Heart left ventricle (tissue), 16 donors: Measurements from ENCODE around the gene STARD13. TPM values are rescaled to one million over a fixed set of nuclear protein-coding genes. Genes with fewer than 3 reads are reported as not detected.

Experiments used
- ATAC-seq, 4 donors: fragments of 200-7000 bp; cut with Tn5 transposase; one replicate each; pipeline ENCODE4 v1.9.1; 2020 to 2022; ENCODE audit warnings: moderate library complexity in 4 of 4, mild to moderate bottlenecking in 3 of 4, moderate number of reproducible peaks in 1 of 4
- DNase-seq, 5 donors: peaks; one replicate each; pipeline ENCODE4 v3.0.0-alpha.2; 2020
- H3K27ac ChIP-seq, 12 donors: fragments of 200-600 bp; sonication (generic) in 4 of 12; one replicate each; pipeline versions ENCODE4 v1.5.0 to v1.8.0; 2016 to 2022; ENCODE audit warnings: mild to moderate bottlenecking in 2 of 12
- H3K27me3 ChIP-seq, 9 donors: fragments of 200-600 bp; sonication (generic) in 2 of 9; one replicate each; pipeline versions ENCODE4 v1.5.1 to v1.8.0; 2016 to 2022; ENCODE audit warnings: mild to moderate bottlenecking in 3 of 9
- H3K36me3 ChIP-seq, 9 donors: fragments of 200-600 bp; sonication (generic) in 2 of 9; one replicate each; pipeline versions ENCODE4 v1.5.0 to v1.8.0; 2018 to 2022; ENCODE audit warnings: mild to moderate bottlenecking in 2 of 9
- H3K4me1 ChIP-seq, 12 donors: fragments of 200-600 bp; sonication (generic) in 4 of 12; one replicate each; pipeline versions ENCODE4 v1.5.0 to v1.8.0; 2016 to 2022; ENCODE audit warnings: mild to moderate bottlenecking in 3 of 12
- H3K4me3 ChIP-seq, 12 donors: fragments of 200-600 bp; sonication (generic) in 4 of 12; one replicate each; pipeline versions ENCODE4 v1.5.0 to v1.8.0; 2017 to 2022; ENCODE audit warnings: mild to moderate bottlenecking in 9 of 12, moderate library complexity in 4 of 12
- H3K9me3 ChIP-seq, 12 donors: fragments of 200-600 bp; sonication (generic) in 4 of 12; one replicate each; pipeline versions ENCODE4 v1.5.0 to v1.8.0; 2016 to 2022; ENCODE audit warnings: mild to moderate bottlenecking in 1 of 12
- POLR2A ChIP-seq, 2 donors: fragments of 450-650 bp; IDR thresholded peaks; one replicate each; pipeline ENCODE4 v1.6.1; 2017; ENCODE audit warnings: antibody characterized with exemption in 2 of 2, mild to moderate bottlenecking in 2 of 2, moderate library complexity in 2 of 2
- WGBS, 4 donors: extraction: QIAGEN DNeasy Blood & Tissue Kit in 2 of 4; methylation state at CpG; one replicate each; pipeline versions ENCODE4 v1.1.5 to v1.1.7; 2013 to 2018; 5-methylcytosine and 5-hydroxymethylcytosine counted together
- intact Hi-C, 10 donors: fragments of 100-400 bp; cut with DNase I; formaldehyde crosslinking; loops; one replicate each; pipeline versions ENCODE4 v1.11.1 to v1.14.2; 2022
- polyA plus RNA-seq, 2 donors: library from polyadenylated mRNA; stranded (reverse); fragments of 200-250 nt; gene quantifications; one replicate each; pipeline ENCODE4 v1.2.3, GENCODE V29; 2013
- total RNA-seq, 9 donors: library from RNA; depleted of rRNA in 2 of 9; stranded (reverse); fragments of >200 nt in 2 of 9; fragmentation: NEBNext Ultra II Directional in 3 of 9; extraction: Animal tissue kit (Norgen Biotek cat#: 25700) in 3 of 9; gene quantifications; one replicate each; pipeline versions ENCODE4 v1.1.0 to v1.2.4, GENCODE V29; 2016 to 2023
- TF ChIP-seq, protein P1 (sequence below), 12 donors: fragments of 200-600 bp; sonication (generic) in 4 of 12; IDR thresholded peaks; one replicate each; pipeline versions ENCODE4 v1.5.0 to v1.8.0; 2018 to 2022; ENCODE audit warnings: antibody characterized with exemption in 12 of 12, mild to moderate bottlenecking in 5 of 12
- donor health status: ischemic (EF 13 %, LVEDD 7.1; RV severe dilation, severe dysfunction).
- donor health status: healthy with polysubstance abuse.
- donor health status: DM: no; HTN: yes; CAD: no.
- donor health status: DM: no; HTN: no; CAD: no.
- donor health status: ischemic (EF 25% LVEDD 6.9; RV normal size, moderate dysfunction).
- donor health status: ischemic (EF 25% LVEDD 5.7; RV mildly dilated, moderate dysfunction).
- donor health status: healthy.
- donor health status: DM: yes; HTN: yes; CAD: no.
- donor health status: ischemic (EF 35%, LVEDD 5.7; RV mildly dilated, moderate dysfunction).
- donor health status: nonischemic (EF 11% LVEDD 7.7; RV severe dilation, severe dysfunction).
- donor health status: DM: yes; HTN: yes; CAD: no.
- donor health status: PGD.
- donor health status: ischemic (EF 29% LVEDD 5.4; RV normal size, mild dysfunction).
- donor health status: nonischemic (EF 23%, LVEDD 6.1; RV moderate dilation, normal function).

STARD13 gene
- total and polyA plus RNA-seq, 11 donors = 9.3 to 39.2 (median 28.3) TPM

- no peak overlapping the region for H3K4me3 ChIP-seq
- H3K4me1 ChIP-seq = peaks cover 6 to 84% (median 56%) of the 10 kb centered on the region in 12 donors
- H3K36me3 ChIP-seq = peaks cover 0 to 11% (median 0%) of the 10 kb centered on the region in 9 donors
- no peak for TF ChIP-seq POLR2A (IDR thresholded peaks at IDR 0.05)
- TF ChIP-seq, protein P1, sequence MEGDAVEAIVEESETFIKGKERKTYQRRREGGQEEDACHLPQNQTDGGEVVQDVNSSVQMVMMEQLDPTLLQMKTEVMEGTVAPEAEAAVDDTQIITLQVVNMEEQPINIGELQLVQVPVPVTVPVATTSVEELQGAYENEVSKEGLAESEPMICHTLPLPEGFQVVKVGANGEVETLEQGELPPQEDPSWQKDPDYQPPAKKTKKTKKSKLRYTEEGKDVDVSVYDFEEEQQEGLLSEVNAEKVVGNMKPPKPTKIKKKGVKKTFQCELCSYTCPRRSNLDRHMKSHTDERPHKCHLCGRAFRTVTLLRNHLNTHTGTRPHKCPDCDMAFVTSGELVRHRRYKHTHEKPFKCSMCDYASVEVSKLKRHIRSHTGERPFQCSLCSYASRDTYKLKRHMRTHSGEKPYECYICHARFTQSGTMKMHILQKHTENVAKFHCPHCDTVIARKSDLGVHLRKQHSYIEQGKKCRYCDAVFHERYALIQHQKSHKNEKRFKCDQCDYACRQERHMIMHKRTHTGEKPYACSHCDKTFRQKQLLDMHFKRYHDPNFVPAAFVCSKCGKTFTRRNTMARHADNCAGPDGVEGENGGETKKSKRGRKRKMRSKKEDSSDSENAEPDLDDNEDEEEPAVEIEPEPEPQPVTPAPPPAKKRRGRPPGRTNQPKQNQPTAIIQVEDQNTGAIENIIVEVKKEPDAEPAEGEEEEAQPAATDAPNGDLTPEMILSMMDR (IDR thresholded peaks at IDR 0.05) = no peak
- H3K27me3 ChIP-seq = no peaks in the 10 kb centered on the region
- ATAC-seq (peak in 1 of 4 donors; percentile 31), DNase-seq (no peak)
- WGBS, 4 donors = 60 to 69% (median 61%) methylated on average over 2 of the region's 2 CpGs
- peak overlapping the region in 9 of 12 donors; percentile 7 to 69 (median 31) for H3K27ac ChIP-seq
- H3K9me3 ChIP-seq = peaks cover 0 to 13% (median 0%) of the 10 kb centered on the region in 12 donors
- intact Hi-C loops = loop anchor here in 9 of 10 donors (5.0 to 10.0 kb wide), 8 partner anchors 34 to 492 kb away; partner anchors contain the start of gene STARD13 (in 3 of the 9)
These were observed 52.7 kb downstream of the STARD13 start for GRCh38 chr13:33232883-33233282.

DNA sequence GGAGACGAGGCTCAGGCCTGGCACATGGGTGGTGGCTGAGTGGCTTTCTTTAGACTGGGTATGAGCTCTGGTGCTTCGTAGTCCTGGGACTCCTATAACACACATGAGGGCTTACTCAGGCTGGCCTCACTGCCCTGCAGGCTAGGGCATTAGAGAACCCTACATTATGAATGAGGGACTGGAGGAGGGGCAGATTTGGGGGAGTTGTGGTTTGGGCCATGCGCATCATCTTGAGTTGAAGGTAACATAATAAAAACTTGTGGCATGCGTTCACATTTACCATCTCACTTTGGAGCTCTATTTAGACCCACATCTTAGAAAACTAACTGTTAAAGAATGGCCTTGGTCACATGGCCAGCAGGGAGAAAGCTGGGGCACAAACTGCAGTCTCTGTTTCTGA is 54.2 kb downstream of the STARD13 start:
- intact Hi-C loops = loop anchor here in 9 of 10 donors (5.0 to 10.0 kb wide), 8 partner anchors 36 to 493 kb away; partner anchors contain the start of gene STARD13 (in 3 of the 9)
- 92 to 94% (median 93%) methylated on average over 4 of the region's 4 CpGs for WGBS, 4 donors
- Histone ChIP-seq H3K27ac (peak overlapping the region in 9 of 12 donors; percentile 24 to 75 (median 63)), H3K9me3 (peaks cover 0 to 13% (median 0%) of the 10 kb centered on the region in 12 donors), H3K36me3 (peaks cover 0 to 11% (median 0%) of the 10 kb centered on the region in 9 donors), H3K4me1 (peaks cover 7 to 91% (median 64%) of the 10 kb centered on the region in 12 donors), H3K4me3 (no peak overlapping the region), H3K27me3 (no peaks in the 10 kb centered on the region)
- ATAC-seq (no peak), DNase-seq (no peak)
- TF ChIP-seq, protein P1 (IDR thresholded peaks at IDR 0.05) = no peak
- no peak for TF ChIP-seq POLR2A (IDR thresholded peaks at IDR 0.05)

DNA sequence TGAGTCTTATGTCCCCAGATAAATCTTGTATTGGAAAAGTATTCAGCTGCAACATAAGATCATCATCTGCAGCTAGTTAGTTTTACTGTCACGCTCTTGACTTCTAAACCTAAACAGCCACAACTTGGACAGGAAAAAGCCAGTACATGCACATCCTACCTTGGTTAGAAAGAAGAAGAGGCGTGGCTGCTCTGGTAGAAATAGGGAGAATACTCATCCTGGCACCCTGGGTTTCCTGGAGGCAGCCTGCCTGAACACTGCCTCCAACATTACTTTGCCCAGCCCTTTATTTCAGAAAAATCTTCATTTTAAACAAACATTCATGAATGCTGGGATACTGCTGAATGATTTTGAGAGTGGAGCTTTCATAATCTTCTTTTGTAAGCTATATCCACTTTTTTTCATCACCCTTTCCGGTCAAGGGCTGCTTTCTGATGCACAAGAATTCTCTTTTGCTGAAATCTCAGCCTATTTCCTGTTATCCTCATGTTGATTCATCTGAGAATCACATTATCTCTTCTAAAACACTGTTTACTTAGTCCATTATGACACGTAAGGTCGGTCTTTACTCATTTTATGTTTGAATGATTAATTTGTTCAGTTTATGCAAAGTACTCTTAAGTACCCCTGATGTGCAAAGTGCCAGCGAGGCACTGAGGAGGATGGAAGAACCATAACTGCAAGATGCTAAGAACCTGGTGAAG is 55.2 kb downstream of the STARD13 start:
- Histone ChIP-seq H3K36me3 (peaks cover 0 to 11% (median 0%) of the 10 kb centered on the region in 9 donors), H3K27ac (peak overlapping the region; percentile 24 to 75 (median 64)), H3K27me3 (no peaks in the 10 kb centered on the region), H3K9me3 (peaks cover 0 to 13% (median 0%) of the 10 kb centered on the region in 12 donors), H3K4me1 (peaks cover 7 to 87% (median 59%) of the 10 kb centered on the region in 12 donors), H3K4me3 (no peak overlapping the region)
- DNase-seq (no peak), ATAC-seq (no peak)
- 56 to 67% (median 64%) methylated on average over 6 of the region's 6 CpGs for WGBS, 4 donors
- intact Hi-C loops = loop anchor here in 9 of 10 donors (5.0 to 10.0 kb wide), 8 partner anchors 37 to 494 kb away; partner anchors contain the start of gene STARD13 (in 3 of the 9)
- TF ChIP-seq POLR2A (IDR thresholded peaks at IDR 0.05) = no peak
- TF ChIP-seq, protein P1 (IDR thresholded peaks at IDR 0.05) = no peak
